CD4-positive, alpha-beta T cell treated with Interleukin-17A for 1 hour (primary cell): Measurements from ENCODE around the gene PYGB.
A peak's percentile ranks its signal among the peaks of the same experiment; 100 is the strongest.
"Not testable (repeated sequence)": the region's sequence is repeated elsewhere in the genome, so short reads cannot be mapped to it uniquely, and the experiment has no call there.

Experiments
- DNase-seq: peaks from one replicate; pipeline ENCODE4 v3.0.0-alpha.2; 2020

PYGB gene

DNA sequence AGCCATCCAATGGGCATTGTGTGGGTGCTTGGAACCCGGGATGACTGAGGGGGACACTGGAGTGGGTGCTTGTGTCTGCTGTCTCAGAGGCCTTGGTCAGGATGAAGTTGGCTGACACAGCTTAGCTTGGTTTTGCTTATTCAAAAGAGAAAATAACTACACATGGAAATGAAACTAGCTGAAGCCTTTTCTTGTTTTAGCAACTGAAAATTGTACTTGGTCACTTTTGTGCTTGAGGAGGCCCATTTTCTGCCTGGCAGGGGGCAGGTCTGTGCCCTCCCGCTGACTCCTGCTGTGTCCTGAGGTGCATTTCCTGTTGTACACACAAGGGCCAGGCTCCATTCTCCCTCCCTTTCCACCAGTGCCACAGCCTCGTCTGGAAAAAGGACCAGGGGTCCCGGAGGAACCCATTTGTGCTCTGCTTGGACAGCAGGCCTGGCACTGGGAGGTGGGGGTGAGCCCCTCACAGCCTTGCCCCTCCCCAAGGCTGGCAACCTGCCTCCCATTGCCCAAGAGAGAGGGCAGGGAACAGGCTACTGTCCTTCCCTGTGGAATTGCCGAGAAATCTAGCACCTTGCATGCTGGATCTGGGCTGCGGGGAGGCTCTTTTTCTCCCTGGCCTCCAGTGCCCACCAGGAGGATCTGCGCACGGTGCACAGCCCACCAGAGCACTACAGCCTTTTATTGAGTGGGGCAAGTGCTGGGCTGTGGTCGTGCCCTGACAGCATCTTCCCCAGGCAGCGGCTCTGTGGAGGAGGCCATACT is 49.4 kb downstream of the PYGB start:
- no peak for DNase-seq

DNA sequence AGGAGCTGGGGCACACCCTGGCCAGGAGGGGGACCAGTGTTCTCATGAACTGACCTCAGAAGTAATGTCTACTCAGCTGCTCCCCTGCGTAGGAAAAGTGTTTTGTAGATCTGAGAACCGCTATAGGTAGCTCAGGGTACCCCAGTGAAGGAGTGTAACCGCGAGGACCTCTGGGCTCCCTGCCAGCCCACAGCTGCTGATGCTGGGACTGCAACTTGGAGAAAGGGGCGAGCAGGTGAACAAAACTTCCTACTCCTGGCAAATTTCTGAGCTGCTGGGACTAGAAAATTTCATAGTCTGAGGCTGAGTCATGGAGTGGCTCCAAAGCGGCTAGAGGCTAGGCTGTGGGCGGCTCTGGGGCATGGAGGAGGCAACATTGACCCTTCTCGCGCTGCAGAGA is 51.9 kb downstream of the PYGB start:
- no peak for DNase-seq

DNA sequence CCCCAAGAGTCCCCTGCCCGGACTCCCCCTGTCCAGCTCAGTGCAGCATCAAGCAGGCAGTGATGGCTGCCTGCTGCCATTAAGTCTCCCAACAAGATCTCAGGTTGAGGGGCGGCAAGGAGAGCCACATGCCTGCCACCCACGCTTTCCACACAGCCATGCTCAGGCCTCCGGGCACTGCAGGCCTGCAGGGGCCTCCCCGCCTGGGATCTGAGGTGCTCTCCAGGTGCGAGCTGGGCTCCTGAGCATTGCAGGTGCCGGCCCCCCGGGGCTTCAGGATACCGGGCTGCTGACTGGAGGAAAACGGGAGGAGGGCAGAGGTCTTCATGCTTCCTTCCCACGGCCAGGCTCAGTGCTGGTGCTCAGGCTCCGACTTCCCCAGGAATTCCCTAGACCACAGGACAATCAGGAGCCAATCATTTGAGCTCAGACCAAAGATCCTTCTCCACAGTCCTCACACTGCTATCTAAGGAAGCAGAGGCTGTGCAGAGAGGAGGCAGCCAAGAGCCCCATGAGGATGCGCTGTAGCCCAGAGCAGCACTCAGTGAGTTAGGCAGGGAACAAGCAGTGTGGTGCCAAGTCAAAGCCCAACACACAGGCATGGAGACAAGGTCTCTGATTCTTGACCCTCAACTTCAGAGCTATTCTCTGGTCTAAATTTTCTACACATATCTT is 52.7 kb downstream of the PYGB start:
- DNase-seq = no peak

DNA sequence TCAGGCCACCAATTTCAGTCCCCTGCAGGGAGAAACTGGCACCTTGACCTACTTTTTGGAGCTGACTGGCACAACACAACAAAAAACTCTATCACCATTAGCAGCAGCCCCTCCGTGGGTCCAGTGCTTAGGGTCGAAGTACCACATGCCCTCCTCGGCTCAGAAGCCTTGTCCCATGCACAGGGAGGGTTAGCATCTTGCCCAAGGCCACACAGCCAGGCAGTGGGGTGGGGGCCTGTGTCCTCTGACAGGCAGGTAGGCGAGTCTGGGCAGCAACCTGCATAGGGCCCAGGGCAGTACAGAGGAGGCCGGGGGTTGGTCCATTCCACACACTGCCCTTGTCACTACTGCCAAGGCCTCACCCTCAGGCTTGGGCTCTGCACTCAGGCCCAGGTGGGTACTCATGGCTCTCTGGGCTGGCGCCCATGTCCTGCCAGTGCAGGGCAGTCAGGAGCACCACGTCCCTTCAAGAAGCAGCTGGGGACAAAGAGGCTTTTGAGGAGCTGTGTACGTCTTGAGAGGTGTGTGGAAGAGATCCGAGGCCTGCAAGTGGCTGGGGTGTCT is 53.6 kb downstream of the PYGB start:
- DNase-seq = no peak

DNA sequence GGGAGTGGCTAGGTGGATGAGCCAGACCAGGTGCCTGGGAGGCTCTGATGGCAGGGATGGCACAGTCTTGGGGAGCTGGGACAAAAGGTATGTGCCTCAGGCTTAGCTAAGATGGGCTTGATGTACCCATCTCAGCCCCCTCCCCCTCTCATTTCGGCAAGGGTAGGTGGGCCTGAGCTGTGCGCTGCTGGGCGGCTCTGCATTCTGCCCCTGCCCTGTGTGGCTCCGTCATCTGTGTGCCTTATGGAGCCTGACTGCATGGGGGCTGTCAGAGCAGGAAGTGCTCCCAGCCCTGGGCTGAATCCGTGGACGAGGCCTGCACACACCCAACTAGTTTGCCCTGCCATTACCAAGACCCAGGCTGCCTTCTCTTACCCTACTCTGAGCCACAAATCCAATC is 54.7 kb downstream of the PYGB start:
- no peak for DNase-seq

DNA sequence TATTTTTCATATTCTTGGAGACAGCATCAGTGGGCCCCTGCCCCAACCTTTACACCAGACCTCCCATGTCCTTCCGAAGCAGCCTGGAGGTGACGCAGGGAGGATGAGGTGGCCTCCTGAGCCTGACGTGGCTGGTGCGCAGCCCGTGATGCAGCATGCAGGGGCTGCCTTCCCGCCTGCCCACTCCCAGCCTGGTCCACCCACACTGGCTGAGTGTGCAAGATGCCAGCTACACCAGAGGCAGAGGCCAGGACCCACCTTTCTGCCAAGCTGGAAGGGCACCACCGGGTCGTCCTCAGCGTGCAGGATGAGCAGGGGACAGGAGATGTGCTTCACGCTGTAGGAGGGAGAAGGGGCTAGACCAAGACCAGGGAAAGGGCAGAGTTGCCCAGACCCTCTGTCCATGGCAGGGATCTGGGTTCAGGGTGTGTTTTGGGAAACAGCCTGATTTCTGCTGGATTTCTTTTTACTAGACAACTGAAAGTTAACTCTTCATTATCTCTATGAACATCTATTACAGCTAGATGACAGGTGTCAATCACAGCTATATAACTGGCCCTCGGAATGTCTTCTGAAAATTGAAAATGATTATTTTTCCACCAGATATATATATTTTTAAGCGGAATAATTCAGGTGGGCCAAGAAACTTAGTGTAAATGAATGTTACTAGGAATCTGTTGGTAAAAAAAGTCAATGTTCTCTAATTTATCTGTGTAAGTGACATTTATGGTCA is 55.6 kb downstream of the PYGB start:
- no peak for DNase-seq

DNA sequence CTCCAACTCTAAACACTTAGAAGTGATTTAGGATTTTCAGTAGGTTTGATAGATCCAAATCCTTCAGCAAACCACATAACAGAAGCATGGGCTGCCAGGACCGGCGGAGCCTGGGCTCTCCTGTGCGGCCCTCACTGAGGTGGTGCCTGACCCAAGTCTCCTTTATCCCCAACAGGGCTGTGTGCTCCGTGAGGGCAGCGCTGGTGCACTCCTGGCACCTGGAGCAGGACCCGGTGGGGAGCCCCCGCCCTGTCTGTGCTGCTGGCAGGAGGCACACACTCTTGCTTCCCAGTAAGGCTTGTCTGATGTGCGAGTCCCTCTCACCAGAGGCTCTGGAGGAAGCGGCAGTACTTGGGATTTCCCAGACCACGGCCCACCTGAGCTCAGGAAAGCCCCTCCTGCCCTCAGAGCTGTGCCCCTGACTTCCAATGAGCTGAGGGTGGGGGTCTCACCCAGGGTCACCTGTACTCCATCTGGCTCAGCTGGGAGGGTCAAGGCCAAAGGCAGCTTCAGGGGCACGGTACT is 56.2 kb downstream of the PYGB start:
- DNase-seq = no peak

DNA sequence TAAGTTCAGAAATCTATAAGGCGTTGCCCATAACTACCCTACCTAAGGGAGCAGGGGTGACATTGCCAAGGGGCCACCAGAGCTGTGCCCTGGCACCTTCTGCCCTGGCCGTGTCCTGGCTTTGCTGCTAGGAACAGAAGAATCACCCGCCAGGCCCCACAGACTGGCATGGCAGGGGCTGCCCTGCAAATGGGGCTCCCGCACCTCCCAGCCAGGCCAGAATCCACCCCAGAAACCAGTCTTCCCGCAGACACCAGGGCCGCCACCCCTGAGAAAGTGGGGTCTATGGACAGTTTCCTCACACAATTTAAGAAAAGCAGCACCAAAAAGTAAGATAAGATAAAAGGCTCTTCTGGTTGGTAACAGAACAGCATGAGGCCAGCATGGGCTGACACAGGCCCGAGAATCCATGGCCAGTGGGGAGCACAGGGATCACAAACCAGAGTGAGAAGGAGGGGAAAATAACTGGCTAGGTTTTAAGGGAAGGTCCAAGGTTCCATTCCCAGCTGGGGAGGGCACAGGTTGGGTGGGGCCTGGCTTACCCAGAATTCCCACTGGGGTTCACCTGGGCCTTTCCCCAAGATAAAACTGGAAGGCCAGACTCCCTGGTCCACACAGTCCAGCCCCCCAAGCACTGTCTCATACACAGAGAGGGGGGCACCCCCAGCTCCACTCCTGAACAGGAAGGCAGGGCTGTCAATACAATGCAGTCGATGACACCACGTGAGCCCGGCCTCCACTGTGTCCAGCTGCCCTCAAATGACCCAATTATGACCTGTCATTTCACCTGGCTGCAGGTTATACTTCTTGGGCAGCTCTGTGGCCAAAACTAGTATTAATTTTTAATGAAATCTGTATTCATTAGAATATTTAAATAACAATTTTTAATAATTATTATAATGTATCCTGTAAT is 59.4 kb downstream of the PYGB start:
- DNase-seq = no peak

DNA sequence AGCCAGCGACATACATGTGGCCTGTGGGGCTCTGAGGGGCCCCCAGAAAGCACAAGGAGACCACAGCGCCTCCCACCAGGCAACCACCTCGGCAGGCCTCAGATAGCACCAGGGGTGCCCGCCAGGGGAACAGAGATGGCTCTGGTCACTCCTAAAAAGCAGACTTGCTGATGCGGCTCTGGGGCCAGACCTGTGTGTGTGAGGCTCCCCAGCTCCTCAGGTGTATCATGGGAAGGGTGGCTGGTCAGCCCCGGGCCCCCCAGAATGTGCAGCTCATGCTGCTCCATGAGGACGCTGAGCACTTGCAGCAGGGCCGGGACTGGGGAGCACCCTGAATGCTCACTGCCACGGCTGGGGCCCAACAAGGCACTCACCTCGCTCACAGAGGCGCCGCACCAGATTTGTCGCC is 60.2 kb downstream of the PYGB start:
- DNase-seq = no peak

DNA sequence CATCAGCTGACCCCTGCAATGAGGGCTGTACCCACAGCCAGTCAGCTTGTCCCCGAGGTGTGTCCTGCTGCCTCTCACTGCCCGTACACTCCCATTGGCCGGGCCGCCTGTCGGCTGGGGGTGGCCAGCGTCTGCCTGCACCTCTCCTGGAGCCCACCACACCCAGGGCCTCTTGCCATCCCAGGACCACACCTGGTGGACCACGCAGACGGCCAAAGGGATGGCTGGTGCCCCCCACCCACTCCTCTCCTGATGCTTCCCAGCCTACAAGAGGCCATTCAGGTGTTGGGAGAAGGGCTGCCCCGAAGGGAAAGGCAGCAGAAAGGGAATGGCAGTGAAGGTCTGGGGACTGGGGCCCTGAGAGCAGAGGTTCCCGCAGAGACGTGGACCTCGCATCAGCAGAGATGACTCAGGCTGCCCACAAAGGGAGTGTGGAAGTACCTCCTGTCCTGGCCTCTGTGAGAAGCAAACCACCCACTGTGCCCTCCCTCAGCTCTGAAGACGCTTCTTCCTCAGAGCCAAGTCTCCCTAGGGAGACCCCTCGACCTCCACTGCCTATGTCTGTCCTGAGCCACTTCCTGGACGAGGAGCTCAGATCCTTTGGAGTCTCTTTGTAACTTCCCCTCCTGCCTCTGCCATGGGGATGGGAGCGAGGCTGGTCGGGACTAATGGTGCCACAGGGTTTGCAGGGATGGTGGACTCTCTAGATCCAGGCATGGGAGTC is 60.9 kb downstream of the PYGB start:
- no peak for DNase-seq

DNA sequence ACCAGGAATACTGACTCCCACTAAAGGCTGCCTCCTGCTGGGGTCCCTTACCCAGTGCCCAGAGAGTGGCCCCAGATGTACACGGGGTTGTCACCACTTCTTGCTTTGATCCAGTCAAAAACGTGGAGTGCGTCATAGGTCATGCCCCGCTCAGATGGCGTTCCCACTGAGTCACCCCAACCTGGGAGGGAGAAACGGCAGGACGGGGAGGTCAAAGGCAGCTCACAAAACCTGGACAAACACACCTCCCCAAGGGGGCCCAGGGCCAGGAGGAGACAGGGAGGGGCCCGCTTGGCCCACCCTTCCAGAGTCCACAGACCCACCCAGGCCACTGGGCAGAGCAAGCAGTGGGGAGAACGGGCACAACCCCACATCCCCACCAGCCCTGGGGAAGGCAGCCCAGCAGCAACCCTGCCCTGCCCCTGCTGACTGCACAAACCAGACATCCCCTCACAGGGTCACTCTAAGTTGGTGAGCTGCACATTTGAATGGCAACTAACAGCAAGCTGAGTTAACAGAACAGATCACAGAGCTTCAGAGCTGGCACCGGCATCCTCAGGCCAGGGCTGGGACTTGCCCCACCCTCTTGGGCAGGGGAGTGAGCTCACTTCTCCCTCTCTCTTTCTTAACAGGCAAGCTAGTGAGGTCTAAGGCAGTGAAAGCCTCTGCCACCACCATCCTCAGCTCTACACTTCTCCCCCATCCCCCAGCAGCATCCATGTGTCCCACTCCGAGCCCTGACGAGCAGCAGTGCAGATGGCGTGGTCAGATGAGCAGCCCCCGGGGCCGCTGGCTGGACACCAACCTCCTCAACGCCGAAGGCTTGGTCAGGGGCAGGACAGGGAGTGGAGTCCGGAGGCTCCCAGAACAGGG is 61.7 kb downstream of the PYGB start:
- DNase-seq = no peak

DNA sequence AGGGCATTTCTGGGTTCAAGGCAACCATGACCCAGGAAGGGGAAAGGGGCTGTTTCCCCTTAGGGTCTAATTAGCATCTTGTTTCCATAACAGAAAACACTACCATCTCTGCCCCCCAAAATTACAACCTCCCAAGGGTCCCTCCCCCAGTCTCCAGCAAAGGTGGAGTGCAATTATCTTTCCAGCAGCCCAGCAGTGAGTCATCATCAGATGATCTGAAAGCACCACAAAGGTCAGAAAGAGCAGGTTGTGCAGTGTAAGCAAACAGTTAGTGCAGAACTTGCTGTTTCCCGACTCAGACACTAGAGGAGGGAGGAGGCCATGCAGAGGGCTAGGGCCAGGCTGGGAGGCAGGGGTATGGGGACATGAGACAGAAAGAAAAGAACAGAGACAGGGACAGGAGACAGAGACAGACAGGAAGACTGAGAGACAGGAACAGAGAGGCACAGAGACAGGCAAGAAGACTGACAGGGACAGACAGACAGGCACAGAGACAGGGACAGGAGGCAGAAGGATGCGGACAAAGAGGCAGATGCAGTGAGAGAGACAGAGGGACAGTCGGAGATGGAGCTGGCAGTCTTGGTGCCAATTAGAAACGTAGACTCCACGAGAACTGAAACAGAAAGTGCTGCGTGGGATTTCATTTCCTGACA is 62.5 kb downstream of the PYGB start:
- peak; percentile 47 for DNase-seq

DNA sequence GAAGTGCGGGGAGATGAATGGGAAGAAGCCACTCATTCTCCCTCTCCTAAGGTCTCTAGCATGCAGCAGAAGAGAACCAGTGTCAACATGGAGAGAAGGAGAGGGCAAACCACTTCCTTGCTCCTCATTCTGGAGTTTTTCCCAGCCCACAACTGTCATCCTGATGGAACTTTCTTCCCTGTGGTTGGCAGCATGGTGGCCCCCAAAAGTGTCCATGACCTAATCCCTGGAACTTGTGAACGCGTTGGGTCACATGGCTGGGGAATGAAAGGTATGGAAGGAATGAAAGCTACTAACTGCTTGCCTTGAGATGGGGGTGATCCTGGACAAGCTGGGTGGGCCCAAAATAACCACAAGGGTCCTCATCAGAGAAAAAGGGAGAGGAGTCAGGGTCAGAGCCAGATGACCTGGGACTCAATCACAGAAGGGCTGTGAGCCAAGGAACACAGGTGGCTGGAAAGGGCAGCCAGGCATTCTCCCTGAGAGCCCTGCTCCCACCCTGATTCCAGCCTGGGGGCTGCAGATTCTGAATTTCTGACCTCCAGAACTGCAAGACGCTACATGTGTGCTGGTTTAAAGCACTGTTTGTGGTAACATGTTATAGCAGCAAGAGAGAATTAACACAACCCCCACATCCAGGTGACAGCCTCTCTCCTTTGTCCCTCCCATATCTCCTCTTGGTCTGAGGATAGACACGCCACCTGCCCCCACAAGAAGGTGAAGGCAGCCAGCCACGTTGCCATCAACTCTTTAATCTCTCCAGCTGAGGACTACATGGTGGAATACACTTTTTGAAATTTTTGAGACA is 63.2 kb downstream of the PYGB start:
- no peak for DNase-seq

DNA sequence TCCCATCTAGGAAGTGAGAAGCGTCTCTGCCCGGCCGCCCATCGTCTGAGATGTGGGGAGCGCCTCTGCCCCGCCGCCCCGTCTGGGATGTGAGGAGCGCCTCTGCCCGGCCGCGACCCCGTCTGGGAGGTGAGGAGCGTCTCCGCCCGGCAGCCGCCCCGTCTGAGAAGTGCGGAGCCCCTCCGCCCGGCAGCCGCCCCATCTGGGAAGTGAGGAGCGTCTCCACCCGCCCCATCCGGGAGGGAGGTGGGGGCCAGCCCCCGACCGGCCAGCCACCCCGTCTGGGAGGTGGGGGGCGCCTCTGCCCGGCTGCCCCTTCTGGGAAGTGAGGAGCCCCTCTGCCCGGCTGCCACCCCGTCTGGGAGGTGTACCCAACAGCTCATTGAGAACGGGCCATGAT is 64.8 kb downstream of the PYGB start:
- DNase-seq = not testable (repeated sequence)

DNA sequence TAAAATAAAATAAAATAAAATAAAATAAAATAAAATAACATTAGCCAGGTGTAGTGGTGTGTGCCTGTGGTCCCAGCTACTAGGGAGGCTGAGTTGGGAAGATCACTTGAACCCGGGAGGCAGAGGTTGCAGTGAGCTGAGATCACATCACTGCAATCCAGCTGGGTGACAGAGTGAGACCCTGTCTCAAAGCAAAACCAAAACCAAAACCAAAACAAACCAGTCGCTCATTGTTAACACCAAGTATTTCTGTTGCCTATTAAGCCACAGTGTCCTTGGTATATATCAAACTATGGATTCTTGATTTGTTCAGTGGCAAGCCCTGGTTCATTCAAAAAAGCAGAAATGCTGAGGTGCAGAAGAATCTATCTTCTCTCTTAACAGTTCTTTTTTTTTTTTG is 65.7 kb downstream of the PYGB start:
- DNase-seq = no peak

DNA sequence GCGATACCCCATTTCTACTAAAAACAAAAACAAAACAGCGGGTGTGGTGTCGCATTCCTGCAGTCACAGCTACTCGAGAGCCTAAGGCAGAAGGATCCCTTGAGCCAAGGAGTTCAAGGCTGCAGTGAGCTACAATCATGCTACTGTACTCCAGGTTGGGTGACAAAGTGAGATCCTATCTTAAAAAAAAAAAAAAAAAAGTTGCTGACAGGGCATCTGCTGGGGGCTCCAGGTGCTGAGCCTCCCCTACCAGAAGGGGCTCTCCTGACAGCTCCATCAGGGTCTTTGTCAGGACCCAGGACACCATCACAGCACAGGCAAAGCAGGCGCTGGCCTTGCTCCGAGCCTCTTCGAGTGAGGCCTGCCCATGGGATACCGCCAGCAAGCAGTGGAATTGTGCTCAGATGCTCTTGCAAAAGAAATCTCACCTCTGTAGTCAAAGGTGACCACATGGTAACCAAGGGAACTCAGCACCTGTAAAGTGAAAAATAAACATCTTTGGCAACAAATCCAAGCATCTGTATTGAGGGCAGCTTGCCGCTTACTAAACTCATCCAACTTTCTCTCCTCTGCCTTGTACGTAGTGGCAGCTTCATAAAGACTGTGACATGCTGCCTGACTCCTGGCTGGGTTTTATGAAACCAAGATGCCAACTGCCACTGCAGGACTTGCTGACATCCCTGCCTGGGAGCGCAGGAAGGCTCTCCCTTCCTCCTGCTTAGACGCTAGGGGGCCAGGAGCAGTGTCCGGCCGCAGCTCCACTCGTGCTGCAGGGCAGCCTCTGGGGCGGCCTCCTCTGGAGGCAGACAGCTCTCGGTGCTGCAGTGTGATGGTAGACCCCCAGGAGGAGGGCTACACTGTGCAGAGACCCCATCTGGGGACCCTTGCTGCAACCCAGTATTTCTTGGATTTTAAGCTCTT is 66.9 kb downstream of the PYGB start:
- no peak for DNase-seq

DNA sequence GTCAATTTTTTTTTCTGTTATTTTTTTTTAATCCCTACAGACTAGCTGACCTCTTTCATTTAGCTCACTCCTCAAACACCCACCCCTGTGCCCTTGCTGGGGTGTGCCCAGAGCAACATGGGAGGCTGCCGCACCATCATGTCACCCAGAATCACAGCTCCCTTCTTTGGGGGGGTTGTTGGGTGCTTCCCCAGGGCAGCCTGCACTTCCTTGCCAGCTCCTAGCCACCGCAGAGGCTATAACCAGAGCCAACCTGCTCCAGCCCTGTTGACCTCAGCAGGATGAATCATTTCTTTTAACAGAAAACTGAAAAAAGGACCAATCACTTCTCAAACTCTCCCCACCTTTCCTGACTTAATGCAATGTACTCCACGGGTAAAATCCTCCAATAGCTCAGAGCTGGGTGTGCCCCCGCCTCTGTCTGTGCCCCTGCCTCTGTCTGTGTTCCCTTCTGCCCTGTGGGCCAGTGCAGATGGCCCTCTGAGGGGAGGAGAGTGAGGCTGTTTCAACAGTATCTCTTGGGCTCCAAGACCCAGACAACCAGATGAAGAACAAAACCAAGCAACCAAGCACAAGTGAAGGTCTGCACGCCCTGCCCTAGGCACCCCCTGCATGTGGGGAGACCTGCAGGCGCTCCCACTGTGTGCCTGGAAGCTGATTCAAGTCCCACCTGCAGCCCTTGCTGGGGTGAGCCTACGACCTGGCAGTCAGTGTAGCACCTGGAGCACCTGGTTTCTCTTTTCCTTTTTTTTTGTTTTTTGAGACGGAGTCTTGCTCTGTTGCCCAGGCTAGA is 67.7 kb downstream of the PYGB start:
- DNase-seq = no peak
